ENCODE results near the gene SUN2. TPM values are rescaled to one million over a fixed set of nuclear protein-coding genes. Genes with fewer than 3 reads are reported as not detected.
A peak's percentile ranks its signal among the peaks of the same experiment; 100 is the strongest.

Gene SUN2
- total and polyA plus RNA-seq, 3 donors from 2014 or later = 90.8 to 331 (median 295) TPM

GRCh38 chr22:38796262-38796957 lies 40.6 kb upstream of the SUN2 start:
- no peak for DNase-seq

GRCh38 chr22:38795569-38795968 lies 39.8 kb upstream of the SUN2 start:
- H3K27ac ChIP-seq = no peak overlapping the region
- TF ChIP-seq CTCF (IDR thresholded peaks at IDR 0.05) (no peak), POLR2A (IDR thresholded peaks at IDR 0.05) (no peak)
- intact Hi-C loops (cut with DNase I; ENCODE audit: low total_unique reads) = no loop called here
- peaks cover 13% of the 10 kb centered on the region for H3K4me1 ChIP-seq
- no peak for DNase-seq
- no peaks in the 10 kb centered on the region for H3K27me3 ChIP-seq
- H3K4me3 ChIP-seq = no peak overlapping the region
- 73 to 81% methylated on average over 4 of the region's 4 CpGs for WGBS, 2 donors
- H3K9me3 ChIP-seq = no peaks in the 10 kb centered on the region
- H3K36me3 ChIP-seq (ENCODE audit: low read depth, missing control alignments) = no peaks in the 10 kb centered on the region

More at GRCh38 chr22:38796262-38796957, 40.6 kb upstream of the SUN2 start:
- intact Hi-C loops (cut with DNase I; ENCODE audit: low total_unique reads) = no loop called here
- Histone ChIP-seq H3K9me3 (no peaks in the 10 kb centered on the region), H3K4me1 (peaks cover 13% of the 10 kb centered on the region), H3K27ac (no peak overlapping the region), H3K36me3 (ENCODE audit: low read depth, missing control alignments) (no peaks in the 10 kb centered on the region), H3K27me3 (no peaks in the 10 kb centered on the region), H3K4me3 (no peak overlapping the region)
- no peak for TF ChIP-seq POLR2A (IDR thresholded peaks at IDR 0.05)
- TF ChIP-seq CTCF (IDR thresholded peaks at IDR 0.05) = no peak
- 86 to 89% methylated on average over 12 of the region's 12 CpGs for WGBS, 2 donors

- intact Hi-C loops (cut with DNase I; ENCODE audit: low total_unique reads) = no loop called here
- TF ChIP-seq CTCF (IDR thresholded peaks at IDR 0.05) (no peak), POLR2A (IDR thresholded peaks at IDR 0.05) (no peak)
- DNase-seq = peak; percentile 99
- 0 to 1% methylated on average over 33 to 47 of the region's 47 CpGs for WGBS, 2 donors
- H3K4me3 ChIP-seq = peak within 1 kb of the TSS; percentile 84 to 96
- no peaks in the 10 kb centered on the region for H3K9me3 ChIP-seq
- no peaks in the 10 kb centered on the region for H3K36me3 ChIP-seq (ENCODE audit: low read depth, missing control alignments)
- peaks cover 17% of the 10 kb centered on the region for H3K4me1 ChIP-seq
- H3K27me3 ChIP-seq = no peaks in the 10 kb centered on the region
- peak within 1 kb of the TSS; percentile 28 to 90 for H3K27ac ChIP-seq
Measured at GRCh38 chr22:38793721-38794466, 38.1 kb upstream of the SUN2 start, which contains the start of gene DNAL4. Gene DNAL4, minus strand, starts transcription at chr22:38794143. Its CDS starts 11,412 bp downstream, at chr22:38782731.

GRCh38 chr22:38793317-38793716 lies 37.5 kb upstream of the SUN2 start:
- Histone ChIP-seq H3K4me1 (peaks cover 19% of the 10 kb centered on the region), H3K36me3 (ENCODE audit: low read depth, missing control alignments) (no peaks in the 10 kb centered on the region), H3K27me3 (no peaks in the 10 kb centered on the region), H3K27ac (peak overlapping the region; percentile 28 to 90), H3K4me3 (peak overlapping the region; percentile 84 to 96), H3K9me3 (no peaks in the 10 kb centered on the region)
- WGBS, 2 donors = 16 to 20% methylated on average over 9 of the region's 9 CpGs
- DNase-seq = no peak
- intact Hi-C loops (cut with DNase I; ENCODE audit: low total_unique reads) = no loop called here
- no peak for TF ChIP-seq CTCF (IDR thresholded peaks at IDR 0.05)
- no peak for TF ChIP-seq POLR2A (IDR thresholded peaks at IDR 0.05)
